ENCODE data around the gene PROSER2.

PROSER2 gene

DNA sequence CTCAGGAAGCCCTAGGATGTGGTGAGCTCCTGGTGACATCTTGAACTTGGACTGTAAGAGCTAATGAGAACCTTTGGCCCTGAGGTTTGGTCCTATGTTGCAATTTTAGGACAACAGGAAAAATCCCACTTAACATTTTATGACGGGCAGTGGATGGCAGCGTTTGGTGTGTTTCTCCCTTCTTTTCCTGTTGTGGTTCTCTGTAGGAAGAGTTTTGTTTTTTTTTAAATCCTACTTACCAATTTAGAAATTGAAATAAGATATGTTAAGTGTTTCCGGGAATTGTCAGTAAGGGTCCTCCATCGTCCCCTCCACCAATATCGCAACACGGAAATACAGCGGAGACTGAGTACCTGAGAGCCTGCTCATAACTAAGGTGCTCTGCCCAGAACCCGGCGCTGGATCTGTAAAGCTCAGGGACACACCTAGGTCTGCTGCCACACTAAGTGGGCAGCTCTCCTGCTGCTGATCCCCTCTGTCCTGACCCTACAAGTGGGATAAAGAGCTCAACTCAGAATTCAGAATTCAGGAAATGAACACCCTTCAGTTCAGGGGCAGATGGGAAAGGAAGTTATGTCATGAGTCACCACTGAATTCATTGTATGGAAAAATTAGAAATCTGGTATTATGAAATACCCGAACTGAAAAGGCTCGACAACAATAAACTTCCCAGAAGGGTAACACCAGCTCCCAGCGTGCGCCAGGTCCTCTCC lies 9.1 kb upstream of the PROSER2 start:
- Histone ChIP-seq H3K4me3 (ENCODE audit: low read depth in 1 of 2, low read length in 1 of 2) (no peak overlapping the region), H3K27me3 (no peaks in the 10 kb centered on the region), H3K36me3 (no peaks in the 10 kb centered on the region), H3K4me1 (ENCODE audit: control insufficient read depth in 1 of 2, insufficient read depth in 1 of 2, low read depth in 1 of 2, low read length in 1 of 2) (peaks cover 0 to 8% of the 10 kb centered on the region in 2 experiments), H3K27ac (no peak overlapping the region), H3K9me3 (no peaks in the 10 kb centered on the region)
- TF ChIP-seq, protein P1, sequence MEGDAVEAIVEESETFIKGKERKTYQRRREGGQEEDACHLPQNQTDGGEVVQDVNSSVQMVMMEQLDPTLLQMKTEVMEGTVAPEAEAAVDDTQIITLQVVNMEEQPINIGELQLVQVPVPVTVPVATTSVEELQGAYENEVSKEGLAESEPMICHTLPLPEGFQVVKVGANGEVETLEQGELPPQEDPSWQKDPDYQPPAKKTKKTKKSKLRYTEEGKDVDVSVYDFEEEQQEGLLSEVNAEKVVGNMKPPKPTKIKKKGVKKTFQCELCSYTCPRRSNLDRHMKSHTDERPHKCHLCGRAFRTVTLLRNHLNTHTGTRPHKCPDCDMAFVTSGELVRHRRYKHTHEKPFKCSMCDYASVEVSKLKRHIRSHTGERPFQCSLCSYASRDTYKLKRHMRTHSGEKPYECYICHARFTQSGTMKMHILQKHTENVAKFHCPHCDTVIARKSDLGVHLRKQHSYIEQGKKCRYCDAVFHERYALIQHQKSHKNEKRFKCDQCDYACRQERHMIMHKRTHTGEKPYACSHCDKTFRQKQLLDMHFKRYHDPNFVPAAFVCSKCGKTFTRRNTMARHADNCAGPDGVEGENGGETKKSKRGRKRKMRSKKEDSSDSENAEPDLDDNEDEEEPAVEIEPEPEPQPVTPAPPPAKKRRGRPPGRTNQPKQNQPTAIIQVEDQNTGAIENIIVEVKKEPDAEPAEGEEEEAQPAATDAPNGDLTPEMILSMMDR (IDR thresholded peaks at IDR 0.05) = no peak

DNA sequence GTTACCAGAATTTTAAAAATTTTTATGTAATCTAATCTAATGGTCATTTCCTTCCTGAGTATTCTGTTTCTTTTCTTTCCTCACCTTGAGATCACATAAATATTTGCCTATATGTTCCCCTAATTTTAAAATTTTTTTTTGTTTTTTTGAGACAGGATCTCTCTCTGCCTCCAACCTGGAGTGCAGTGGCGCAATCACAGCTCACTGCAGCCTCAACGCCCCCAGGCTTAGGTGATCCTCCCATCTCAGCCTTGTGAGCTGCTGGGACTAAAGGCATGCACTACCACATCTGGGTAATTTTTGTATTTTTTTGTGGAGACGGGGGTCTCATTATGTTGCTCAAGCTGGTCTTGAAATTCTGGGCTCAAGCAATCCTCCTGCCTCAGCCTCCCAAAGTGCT lies 4.1 kb upstream of the PROSER2 start:
- Histone ChIP-seq H3K27me3 (peaks cover 20% of the 10 kb centered on the region), H3K36me3 (no peaks in the 10 kb centered on the region), H3K4me3 (ENCODE audit: low read depth in 1 of 2, low read length in 1 of 2) (no peak overlapping the region), H3K27ac (no peak overlapping the region), H3K9me3 (no peaks in the 10 kb centered on the region), H3K4me1 (ENCODE audit: control insufficient read depth in 1 of 2, insufficient read depth in 1 of 2, low read depth in 1 of 2, low read length in 1 of 2) (peaks cover 12 to 25% of the 10 kb centered on the region in 2 experiments)
- TF ChIP-seq, protein P1 (IDR thresholded peaks at IDR 0.05) = no peak

DNA sequence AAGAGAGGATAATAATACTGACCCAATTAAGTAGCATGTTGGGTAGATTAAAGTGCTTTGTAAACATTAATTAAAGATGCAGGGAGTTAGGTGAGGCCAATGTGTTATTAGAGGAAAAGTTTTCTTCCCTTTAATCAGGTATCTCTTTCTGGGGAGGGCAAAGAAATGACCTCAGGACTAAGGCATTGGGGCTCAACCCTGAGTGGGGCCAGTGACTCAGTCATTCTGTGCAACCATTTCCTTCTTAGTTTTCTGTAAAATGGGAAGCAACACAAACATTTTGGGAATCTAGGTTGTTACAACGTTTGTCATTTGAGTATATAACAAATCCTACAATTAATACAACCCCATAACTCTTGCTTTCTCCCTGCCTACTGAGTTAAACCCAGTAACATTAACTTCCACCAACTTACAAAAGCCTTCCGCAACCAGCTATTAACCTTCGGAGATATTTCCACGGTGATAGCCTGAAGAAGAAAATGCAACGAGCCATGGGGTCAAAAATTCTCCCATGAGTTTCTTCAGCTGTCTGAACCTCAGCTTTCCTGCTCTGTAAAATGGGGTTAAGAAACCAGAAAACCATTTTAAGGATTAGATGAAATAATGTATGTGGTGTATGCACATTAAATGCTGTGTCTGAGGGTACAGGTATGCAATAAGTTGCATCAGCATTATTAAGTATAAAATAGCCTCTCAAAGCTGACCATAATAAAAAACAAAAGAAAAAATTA lies 965 bp upstream of the PROSER2 start:
- Histone ChIP-seq H3K27ac (no peak overlapping the region), H3K27me3 (peaks cover 31% of the 10 kb centered on the region), H3K9me3 (no peaks in the 10 kb centered on the region), H3K36me3 (no peaks in the 10 kb centered on the region), H3K4me3 (ENCODE audit: low read depth in 1 of 2, low read length in 1 of 2) (no peak overlapping the region), H3K4me1 (ENCODE audit: control insufficient read depth in 1 of 2, insufficient read depth in 1 of 2, low read depth in 1 of 2, low read length in 1 of 2) (peaks cover 12 to 21% of the 10 kb centered on the region in 2 experiments)
- TF ChIP-seq, protein P1 (IDR thresholded peaks at IDR 0.05) = no peak

DNA sequence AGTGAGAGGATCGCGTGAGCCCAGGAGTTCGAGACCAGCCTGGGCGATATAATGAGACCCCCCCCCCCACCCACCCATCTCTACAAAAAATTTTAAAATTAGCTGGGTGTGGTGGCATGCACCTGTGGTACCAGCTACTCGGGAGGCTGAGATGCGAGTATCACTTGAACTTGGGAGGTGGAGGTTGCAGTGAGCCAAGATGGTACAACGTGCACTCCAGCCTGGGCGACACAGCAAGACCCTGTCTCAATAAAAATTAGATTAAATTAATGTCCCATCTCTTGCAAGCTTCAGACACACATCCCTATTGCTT lies 391 bp upstream of the PROSER2 start:
- no peak overlapping the region for H3K27ac ChIP-seq
- H3K27me3 ChIP-seq = peaks cover 31% of the 10 kb centered on the region
- peaks cover 12 to 21% of the 10 kb centered on the region in 2 experiments for H3K4me1 ChIP-seq (ENCODE audit: control insufficient read depth in 1 of 2, insufficient read depth in 1 of 2, low read depth in 1 of 2, low read length in 1 of 2)
- TF ChIP-seq, protein P1 (IDR thresholded peaks at IDR 0.05) = no peak
- H3K36me3 ChIP-seq = no peaks in the 10 kb centered on the region
- peak overlapping the region; percentile 47 to 58 for H3K4me3 ChIP-seq (ENCODE audit: low read depth in 1 of 2, low read length in 1 of 2)
- H3K9me3 ChIP-seq = no peaks in the 10 kb centered on the region

DNA sequence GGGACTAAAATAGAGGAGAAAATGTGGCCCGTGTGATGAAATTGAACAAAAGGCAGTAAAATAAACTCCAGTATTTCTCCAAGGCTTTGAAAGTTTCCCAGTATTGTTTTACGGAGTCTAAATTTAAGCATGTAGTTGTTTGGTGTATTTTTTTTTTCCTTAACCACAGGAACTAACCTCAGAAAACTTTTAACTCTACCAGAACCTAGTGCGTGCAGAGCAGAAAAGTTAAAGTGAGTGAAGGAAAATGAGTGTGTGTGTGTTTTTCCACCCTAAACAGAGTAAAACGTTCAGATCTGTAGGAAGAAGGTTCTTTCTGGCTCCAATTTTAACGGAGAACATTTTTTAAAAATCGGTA lies 812 bp downstream of the PROSER2 start:
- H3K9me3 ChIP-seq = no peaks in the 10 kb centered on the region
- H3K27ac ChIP-seq = no peak overlapping the region
- peaks cover 31% of the 10 kb centered on the region for H3K27me3 ChIP-seq
- peaks cover 12 to 21% of the 10 kb centered on the region in 2 experiments for H3K4me1 ChIP-seq (ENCODE audit: control insufficient read depth in 1 of 2, insufficient read depth in 1 of 2, low read depth in 1 of 2, low read length in 1 of 2)
- H3K4me3 ChIP-seq (ENCODE audit: low read depth in 1 of 2, low read length in 1 of 2) = peak overlapping the region; percentile 47 to 58
- H3K36me3 ChIP-seq = no peaks in the 10 kb centered on the region
- TF ChIP-seq, protein P1 (IDR thresholded peaks at IDR 0.05) = no peak
